PFSK-1 (cell line): Measurements from ENCODE around the gene TSPAN5.

Experiments used
- FOXP2 ChIP-seq: optimal IDR thresholded peaks from 2 replicates; pipeline ENCODE3; 2011; ENCODE audit warnings: borderline replicate concordance, control low read depth, inconsistent platforms; ENCODE audit not compliant: insufficient read depth; ENCODE audit errors: extremely low read length, extremely low read depth
- POLR2AphosphoS5 ChIP-seq: IDR thresholded peaks from 2 replicates; pipeline ENCODE4 v1.6.1; 2012; ENCODE audit warnings: low read depth, mild to moderate bottlenecking, control low read depth, low read length, moderate library complexity
- SIN3A ChIP-seq: IDR thresholded peaks from 2 replicates; pipeline ENCODE4 v1.6.1; 2012; ENCODE audit warnings: mild to moderate bottlenecking, low read length, moderate library complexity, borderline replicate concordance; ENCODE audit not compliant: insufficient read depth

- TF ChIP-seq POLR2AphosphoS5 (no peak), SIN3A (no peak), FOXP2 (no peak)
Observed at GRCh38 chr4:98638661-98639060, 19.8 kb downstream of the TSPAN5 start.
